ENCODE results near the gene COLEC12. TPM values are rescaled to one million over a fixed set of nuclear protein-coding genes. Genes with fewer than 3 reads are reported as not detected.
A peak's percentile ranks its signal among the peaks of the same experiment; 100 is the strongest.

COLEC12 gene
- total and polyA plus RNA-seq, 8 donors: 0.35 to 5.5 (median 1.3) TPM

DNA sequence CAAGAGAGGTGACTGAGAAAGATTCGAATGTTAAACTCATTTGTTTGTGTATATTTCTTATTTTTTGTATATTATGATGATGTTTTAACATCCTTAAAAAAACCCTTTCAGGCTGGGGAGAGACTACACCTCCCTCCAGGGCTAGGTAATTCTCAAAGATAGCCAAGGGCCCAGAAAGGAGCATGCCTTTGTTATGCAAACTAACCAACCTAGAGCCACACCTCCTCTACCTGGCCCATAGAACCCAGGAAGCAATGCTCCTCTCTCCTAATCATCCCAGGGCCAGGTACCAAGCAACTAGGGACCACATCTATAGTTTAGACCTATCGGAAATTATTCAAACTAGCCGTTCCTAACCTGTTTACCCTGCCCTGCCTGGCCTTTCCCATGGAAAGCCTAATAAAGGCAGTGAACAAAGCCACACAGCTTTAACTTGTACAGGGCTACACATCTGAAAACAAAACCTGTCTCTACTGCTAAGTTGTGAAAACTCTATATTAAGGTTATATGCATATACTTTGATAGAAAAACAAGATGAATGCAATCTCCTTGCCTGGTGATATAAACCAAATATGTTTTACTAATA lies 79.7 kb downstream of the COLEC12 start:
- H3K4me1 ChIP-seq: no peaks in the 10 kb centered on the region
- H3K9me3 ChIP-seq: no peaks in the 10 kb centered on the region
- TF ChIP-seq, protein P1, sequence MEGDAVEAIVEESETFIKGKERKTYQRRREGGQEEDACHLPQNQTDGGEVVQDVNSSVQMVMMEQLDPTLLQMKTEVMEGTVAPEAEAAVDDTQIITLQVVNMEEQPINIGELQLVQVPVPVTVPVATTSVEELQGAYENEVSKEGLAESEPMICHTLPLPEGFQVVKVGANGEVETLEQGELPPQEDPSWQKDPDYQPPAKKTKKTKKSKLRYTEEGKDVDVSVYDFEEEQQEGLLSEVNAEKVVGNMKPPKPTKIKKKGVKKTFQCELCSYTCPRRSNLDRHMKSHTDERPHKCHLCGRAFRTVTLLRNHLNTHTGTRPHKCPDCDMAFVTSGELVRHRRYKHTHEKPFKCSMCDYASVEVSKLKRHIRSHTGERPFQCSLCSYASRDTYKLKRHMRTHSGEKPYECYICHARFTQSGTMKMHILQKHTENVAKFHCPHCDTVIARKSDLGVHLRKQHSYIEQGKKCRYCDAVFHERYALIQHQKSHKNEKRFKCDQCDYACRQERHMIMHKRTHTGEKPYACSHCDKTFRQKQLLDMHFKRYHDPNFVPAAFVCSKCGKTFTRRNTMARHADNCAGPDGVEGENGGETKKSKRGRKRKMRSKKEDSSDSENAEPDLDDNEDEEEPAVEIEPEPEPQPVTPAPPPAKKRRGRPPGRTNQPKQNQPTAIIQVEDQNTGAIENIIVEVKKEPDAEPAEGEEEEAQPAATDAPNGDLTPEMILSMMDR (IDR thresholded peaks at IDR 0.05): no peak
- ATAC-seq (no peak), DNase-seq (no peak), FAIRE-seq (no peak)
- intact Hi-C loops (cut with DNase I): no loop called here
- H3K36me3 ChIP-seq: no peaks in the 10 kb centered on the region
- H3K27me3 ChIP-seq: no peaks in the 10 kb centered on the region
- no peak overlapping the region for H3K4me3 ChIP-seq
- 82 to 85% methylated on average over 3 of the region's 3 CpGs for WGBS, 2 donors
- H3K27ac ChIP-seq: no peak overlapping the region

DNA sequence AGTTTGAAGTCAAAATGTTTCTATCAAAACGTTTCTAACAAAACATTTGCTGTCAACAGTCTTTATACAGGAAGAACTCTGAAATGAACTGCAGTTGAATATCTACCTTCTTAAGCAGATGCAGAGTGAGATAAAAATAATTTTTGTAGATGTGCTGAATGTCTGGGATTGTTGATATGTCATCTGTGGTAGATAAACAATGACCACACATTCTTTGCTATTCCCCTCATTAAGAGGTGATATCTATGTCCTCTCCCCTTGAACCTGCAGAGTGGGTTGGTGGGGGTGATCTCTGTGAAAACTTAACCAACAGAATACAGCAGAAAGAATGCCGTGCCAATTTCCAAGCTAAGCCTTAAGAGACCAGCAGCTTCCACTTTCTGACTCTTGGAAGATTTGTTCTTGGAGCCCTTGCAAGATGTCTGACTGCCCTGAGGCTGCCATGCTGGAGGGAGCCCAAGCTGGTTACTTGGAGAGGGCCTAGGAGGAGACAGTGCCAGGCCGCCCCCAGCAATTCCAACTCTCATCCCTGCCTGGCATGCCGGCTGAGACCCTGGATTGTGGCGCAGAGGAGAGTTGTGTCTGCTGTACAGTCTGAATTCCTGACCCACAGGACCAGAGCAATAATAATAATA lies 80.8 kb downstream of the COLEC12 start:
- intact Hi-C loops (cut with DNase I): no loop called here
- Histone ChIP-seq H3K4me3 (no peak overlapping the region), H3K9me3 (no peaks in the 10 kb centered on the region), H3K27me3 (no peaks in the 10 kb centered on the region), H3K27ac (no peak overlapping the region), H3K36me3 (no peaks in the 10 kb centered on the region), H3K4me1 (no peaks in the 10 kb centered on the region)
- DNase-seq: no peak
- no peak for FAIRE-seq
- TF ChIP-seq, protein P1 (IDR thresholded peaks at IDR 0.05): no peak
- 82 to 87% methylated on average over 5 of the region's 5 CpGs for WGBS, 2 donors
- no peak for ATAC-seq

- DNase-seq (no peak), FAIRE-seq (no peak), ATAC-seq (peak in 1 of 4 donors; percentile 58)
- no peak overlapping the region for H3K4me3 ChIP-seq
- no peaks in the 10 kb centered on the region for H3K27me3 ChIP-seq
- intact Hi-C loops (cut with DNase I): no loop called here
- H3K36me3 ChIP-seq: no peaks in the 10 kb centered on the region
- no peaks in the 10 kb centered on the region for H3K4me1 ChIP-seq
- 83 to 90% methylated on average over 5 of the region's 5 CpGs for WGBS, 2 donors
- TF ChIP-seq, protein P1 (IDR thresholded peaks at IDR 0.05): no peak
- H3K27ac ChIP-seq: no peak overlapping the region
- no peaks in the 10 kb centered on the region for H3K9me3 ChIP-seq
Observed at GRCh38 chr18:417495-417894, 83.0 kb downstream of the COLEC12 start.

- TF ChIP-seq, protein P1 (IDR thresholded peaks at IDR 0.05): no peak
- FAIRE-seq (no peak), DNase-seq (no peak), ATAC-seq (no peak)
- Histone ChIP-seq H3K27ac (no peak overlapping the region), H3K36me3 (no peaks in the 10 kb centered on the region), H3K9me3 (no peaks in the 10 kb centered on the region), H3K4me1 (no peaks in the 10 kb centered on the region), H3K4me3 (no peak overlapping the region), H3K27me3 (no peaks in the 10 kb centered on the region)
- WGBS, 2 donors: 89 to 95% methylated on average over 1 of the region's 1 CpG
- intact Hi-C loops (cut with DNase I): no loop called here
Observed at GRCh38 chr18:416930-417329, 83.6 kb downstream of the COLEC12 start.
